PFSK-1 (cell line): Measurements from ENCODE around the gene PXN.

Source experiments
- FOXP2 ChIP-seq: optimal IDR thresholded peaks from 2 replicates; pipeline ENCODE3; 2011; ENCODE audit warnings: borderline replicate concordance, control low read depth, inconsistent platforms; ENCODE audit not compliant: insufficient read depth; ENCODE audit errors: extremely low read length, extremely low read depth
- POLR2AphosphoS5 ChIP-seq: IDR thresholded peaks from 2 replicates; pipeline ENCODE4 v1.6.1; 2012; ENCODE audit warnings: low read depth, mild to moderate bottlenecking, control low read depth, low read length, moderate library complexity
- SIN3A ChIP-seq: IDR thresholded peaks from 2 replicates; pipeline ENCODE4 v1.6.1; 2012; ENCODE audit warnings: mild to moderate bottlenecking, low read length, moderate library complexity, borderline replicate concordance; ENCODE audit not compliant: insufficient read depth
- TAF1 ChIP-seq: IDR thresholded peaks from 2 replicates; pipeline ENCODE4 v1.6.1; 2012; ENCODE audit warnings: low read length, control low read depth, borderline replicate concordance; ENCODE audit not compliant: insufficient read depth
- TF ChIP-seq, protein P1 (sequence below), 2 experiments: IDR thresholded peaks; 2 replicates each; pipeline versions ENCODE4 v1.6.1 to v1.8.0; 2011 to 2012; ENCODE audit warnings: low read depth in 2 of 2, low read length in 2 of 2, control low read depth in 1 of 2, inconsistent platforms in 1 of 2, mild to moderate bottlenecking in 1 of 2, moderate library complexity in 1 of 2; ENCODE audit not compliant: insufficient read depth in 1 of 2

Gene PXN

DNA sequence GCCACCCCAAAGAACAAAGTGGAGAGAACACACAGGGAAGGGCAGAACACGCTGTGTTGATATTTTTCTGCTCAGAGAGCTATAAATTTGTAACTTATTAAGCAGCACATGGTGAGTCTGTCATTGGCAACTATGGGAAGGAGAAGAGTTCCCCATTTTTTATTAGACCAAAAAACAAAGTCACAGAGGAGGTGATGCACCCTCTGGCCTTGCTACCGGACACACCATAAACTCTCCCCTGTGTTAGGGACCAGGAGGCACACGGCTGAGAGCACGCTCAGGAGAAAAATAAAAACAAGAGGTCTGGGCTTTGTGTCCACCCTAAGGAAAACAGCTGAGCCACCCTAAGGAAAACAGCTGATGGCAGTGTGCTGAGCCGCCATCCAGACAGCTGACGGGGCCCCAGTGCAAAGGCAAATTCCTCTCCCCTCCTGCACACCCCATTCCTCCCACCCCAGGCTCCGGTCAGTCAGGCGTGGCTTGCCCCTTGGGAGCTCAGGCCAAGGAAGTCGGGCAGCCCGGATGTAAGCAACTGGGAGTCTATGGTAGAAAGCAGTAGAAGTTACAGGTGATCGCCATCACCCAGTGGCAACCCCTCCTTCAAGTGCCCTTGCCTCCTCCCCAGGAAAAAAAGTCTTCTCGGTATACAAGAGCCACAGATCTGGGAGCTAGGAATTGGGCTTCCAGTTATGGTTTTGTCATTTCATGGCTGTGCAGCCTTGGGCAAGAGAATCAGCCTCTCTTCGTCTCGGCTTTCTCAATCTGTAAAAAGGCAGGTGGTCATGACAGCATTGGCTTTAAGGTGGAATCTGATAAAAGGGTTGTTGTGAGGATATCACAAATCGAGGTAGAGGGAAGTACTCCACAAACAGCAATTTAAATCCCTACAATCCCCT lies 2.4 kb downstream of the PXN start:
- TF ChIP-seq, protein P1, sequence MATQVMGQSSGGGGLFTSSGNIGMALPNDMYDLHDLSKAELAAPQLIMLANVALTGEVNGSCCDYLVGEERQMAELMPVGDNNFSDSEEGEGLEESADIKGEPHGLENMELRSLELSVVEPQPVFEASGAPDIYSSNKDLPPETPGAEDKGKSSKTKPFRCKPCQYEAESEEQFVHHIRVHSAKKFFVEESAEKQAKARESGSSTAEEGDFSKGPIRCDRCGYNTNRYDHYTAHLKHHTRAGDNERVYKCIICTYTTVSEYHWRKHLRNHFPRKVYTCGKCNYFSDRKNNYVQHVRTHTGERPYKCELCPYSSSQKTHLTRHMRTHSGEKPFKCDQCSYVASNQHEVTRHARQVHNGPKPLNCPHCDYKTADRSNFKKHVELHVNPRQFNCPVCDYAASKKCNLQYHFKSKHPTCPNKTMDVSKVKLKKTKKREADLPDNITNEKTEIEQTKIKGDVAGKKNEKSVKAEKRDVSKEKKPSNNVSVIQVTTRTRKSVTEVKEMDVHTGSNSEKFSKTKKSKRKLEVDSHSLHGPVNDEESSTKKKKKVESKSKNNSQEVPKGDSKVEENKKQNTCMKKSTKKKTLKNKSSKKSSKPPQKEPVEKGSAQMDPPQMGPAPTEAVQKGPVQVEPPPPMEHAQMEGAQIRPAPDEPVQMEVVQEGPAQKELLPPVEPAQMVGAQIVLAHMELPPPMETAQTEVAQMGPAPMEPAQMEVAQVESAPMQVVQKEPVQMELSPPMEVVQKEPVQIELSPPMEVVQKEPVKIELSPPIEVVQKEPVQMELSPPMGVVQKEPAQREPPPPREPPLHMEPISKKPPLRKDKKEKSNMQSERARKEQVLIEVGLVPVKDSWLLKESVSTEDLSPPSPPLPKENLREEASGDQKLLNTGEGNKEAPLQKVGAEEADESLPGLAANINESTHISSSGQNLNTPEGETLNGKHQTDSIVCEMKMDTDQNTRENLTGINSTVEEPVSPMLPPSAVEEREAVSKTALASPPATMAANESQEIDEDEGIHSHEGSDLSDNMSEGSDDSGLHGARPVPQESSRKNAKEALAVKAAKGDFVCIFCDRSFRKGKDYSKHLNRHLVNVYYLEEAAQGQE (IDR thresholded peaks at IDR 0.05; ENCODE audit: insufficient read depth in 1 of 2, low read depth in 2 of 2, low read length in 2 of 2), result no peak
- TF ChIP-seq FOXP2, result no peak
- no peak for TF ChIP-seq POLR2AphosphoS5
- no peak for TF ChIP-seq SIN3A
- TF ChIP-seq TAF1, result no peak

DNA sequence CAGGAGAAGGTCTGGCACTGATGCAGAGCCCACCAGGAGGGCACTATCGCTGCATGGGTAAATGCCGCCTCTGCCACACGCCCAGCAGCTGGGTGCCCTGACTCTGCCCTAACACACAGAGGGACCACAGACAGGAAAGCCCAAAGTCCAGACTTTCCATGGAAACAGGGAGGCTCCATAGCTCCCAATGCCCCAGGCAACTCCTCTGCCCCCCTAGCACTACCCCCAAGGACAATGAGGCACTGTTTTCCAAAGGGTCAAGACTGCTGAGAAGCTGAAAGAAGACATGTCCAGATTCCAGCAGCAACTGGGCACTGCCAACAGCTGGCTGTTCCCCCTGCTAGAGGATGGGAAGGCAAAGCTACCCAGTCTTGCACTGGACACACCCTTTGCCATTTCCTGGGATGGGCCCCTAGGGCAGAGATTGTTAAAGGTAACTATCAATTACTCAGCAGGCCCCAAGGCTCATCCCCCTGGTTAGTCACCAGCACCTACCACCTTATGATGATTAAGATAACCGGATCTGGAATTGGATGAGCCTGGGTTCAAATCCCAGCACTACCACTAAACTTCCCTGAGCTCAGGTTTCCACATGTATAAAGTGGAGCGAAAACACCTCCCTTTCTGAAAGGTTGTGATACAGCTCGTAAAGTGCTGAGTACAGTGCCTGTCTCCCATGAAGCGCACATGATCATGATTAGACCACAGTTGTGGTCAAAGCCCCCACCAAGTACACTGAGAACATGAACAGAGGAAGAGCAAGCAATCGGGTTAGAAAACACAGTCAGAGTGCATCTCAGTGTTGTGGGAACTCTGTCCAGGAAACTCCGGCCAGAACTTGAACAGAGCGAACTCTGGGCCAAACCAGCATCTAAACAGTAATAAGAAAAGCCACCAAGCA lies 3.3 kb downstream of the PXN start:
- TF ChIP-seq, protein P1 (IDR thresholded peaks at IDR 0.05; ENCODE audit: insufficient read depth in 1 of 2, low read depth in 2 of 2, low read length in 2 of 2), result no peak
- TF ChIP-seq POLR2AphosphoS5 (no peak), FOXP2 (no peak), TAF1 (no peak), SIN3A (no peak)

DNA sequence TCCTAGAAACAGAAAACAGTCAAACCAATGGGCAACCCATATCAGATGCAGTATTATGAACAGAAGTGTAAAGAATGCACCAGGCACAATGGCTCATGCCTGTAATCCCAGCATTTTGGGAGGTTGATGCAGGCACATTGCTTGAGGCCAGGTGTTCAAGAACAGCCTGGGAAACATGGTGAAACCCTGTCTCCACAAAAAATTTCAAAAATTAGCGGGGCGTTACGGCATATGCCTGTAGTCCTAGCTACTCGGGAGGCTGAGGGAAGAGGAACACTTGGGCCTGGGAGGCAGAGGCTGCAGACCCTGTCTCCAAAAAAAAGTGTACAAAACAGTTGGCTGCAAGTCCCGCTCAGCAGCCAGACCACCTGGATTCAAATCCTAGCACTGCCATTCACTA lies 4.9 kb downstream of the PXN start:
- TF ChIP-seq, protein P1 (IDR thresholded peaks at IDR 0.05; ENCODE audit: insufficient read depth in 1 of 2, low read depth in 2 of 2, low read length in 2 of 2), result no peak
- TF ChIP-seq SIN3A, result no peak
- no peak for TF ChIP-seq POLR2AphosphoS5
- TF ChIP-seq FOXP2, result no peak
- TF ChIP-seq TAF1, result no peak

DNA sequence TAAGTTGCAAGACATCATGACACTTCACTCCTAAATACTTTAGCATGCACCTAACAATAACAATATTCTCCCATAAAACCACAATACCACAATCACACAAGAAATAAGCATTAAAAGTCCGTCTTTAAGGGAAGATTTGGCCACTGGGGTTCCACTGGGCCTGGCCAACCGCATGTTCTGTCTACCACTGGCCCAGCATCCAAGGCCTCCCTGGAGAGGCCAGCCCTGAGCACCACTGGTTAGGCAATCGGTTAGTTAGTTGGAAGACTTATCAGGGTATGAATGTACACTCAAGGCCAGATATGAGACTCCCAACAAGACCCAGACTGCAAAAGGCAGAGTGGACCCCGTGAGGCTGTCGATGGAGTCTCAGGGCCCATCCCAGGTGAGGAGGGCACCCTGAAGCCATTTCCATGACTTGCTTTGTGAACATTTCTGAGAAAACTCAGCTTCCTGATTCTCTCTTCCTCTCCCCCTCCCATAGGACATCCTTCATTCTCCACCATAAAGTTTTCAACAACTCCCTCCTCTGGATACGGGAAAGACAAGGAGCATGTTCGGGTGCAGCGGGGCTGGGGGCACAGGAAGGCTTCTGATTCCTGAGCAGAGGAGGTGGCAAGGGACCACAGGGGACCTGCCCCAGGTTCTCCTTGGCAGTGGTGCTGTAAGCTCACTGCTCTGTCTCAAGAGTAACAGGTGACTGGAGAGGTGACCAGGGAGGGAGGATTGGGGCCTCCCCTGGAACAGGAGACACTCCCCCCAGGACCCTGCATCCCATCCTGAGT lies 5.9 kb downstream of the PXN start:
- TF ChIP-seq FOXP2 (no peak), TAF1 (no peak), POLR2AphosphoS5 (no peak), SIN3A (no peak)
- TF ChIP-seq, protein P1 (IDR thresholded peaks at IDR 0.05; ENCODE audit: insufficient read depth in 1 of 2, low read depth in 2 of 2, low read length in 2 of 2), result no peak
